Measurements from ENCODE around the gene DCAF6. TPM values are rescaled to one million over a fixed set of nuclear protein-coding genes. Genes with fewer than 3 reads are reported as not detected.

The DCAF6 gene
- total and polyA plus RNA-seq, 3 donors from 2014 or later: 160 to 199 (median 173) TPM

DNA sequence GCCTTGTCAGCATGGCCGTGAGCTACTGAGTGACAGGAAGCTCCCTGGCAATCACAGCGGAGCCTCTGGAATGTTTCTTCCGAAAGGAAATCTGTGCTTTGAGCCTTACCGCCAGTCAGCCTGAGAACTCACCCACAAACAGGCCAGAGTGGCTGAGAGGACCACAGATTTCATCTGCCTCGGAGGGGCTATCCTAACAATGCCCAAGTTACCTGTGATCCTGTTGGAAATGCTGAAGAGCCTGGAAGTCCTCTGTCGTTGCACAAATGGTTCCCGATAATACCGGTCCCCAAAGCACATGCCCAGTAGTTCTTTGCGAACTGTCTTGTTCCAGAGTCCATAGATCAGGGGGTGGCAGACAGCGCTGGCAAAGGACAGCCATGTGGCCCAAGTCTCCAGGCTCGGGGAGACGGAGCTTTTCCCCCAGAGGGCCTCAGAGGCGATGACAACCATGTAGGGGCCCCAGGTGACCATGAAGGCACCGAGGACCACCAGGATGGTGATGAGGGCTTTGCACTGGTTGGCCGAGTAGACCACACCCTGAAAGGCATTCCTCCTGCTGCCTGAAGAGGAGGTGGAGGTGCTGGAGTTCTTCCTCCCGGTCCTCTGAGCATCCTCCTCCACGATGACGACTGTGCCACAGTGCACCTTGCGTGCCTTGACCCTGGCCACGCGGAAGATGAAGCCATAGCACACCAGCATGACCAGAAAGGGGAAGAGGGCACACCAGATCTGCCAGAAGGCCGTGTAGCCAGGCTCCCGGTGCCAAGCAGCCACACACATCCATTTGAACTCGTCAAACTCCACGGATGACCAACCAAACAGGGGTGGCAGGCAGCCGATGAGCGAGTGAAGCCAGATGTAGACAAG, 160.0 kb downstream of the DCAF6 start:
- DNase-seq: no peak
- Histone ChIP-seq H3K27me3 (no peaks in the 10 kb centered on the region), H3K27ac (no peak overlapping the region), H3K4me3 (no peak overlapping the region), H3K36me3 (ENCODE audit: low read depth, missing control alignments) (no peaks in the 10 kb centered on the region), H3K9me3 (no peaks in the 10 kb centered on the region), H3K4me1 (peaks cover 27% of the 10 kb centered on the region)
- intact Hi-C loops (cut with DNase I; ENCODE audit: low total_unique reads): no loop called here
- 92 to 95% methylated on average over 22 to 27 of the region's 27 CpGs for WGBS, 2 donors
- TF ChIP-seq, protein P1, sequence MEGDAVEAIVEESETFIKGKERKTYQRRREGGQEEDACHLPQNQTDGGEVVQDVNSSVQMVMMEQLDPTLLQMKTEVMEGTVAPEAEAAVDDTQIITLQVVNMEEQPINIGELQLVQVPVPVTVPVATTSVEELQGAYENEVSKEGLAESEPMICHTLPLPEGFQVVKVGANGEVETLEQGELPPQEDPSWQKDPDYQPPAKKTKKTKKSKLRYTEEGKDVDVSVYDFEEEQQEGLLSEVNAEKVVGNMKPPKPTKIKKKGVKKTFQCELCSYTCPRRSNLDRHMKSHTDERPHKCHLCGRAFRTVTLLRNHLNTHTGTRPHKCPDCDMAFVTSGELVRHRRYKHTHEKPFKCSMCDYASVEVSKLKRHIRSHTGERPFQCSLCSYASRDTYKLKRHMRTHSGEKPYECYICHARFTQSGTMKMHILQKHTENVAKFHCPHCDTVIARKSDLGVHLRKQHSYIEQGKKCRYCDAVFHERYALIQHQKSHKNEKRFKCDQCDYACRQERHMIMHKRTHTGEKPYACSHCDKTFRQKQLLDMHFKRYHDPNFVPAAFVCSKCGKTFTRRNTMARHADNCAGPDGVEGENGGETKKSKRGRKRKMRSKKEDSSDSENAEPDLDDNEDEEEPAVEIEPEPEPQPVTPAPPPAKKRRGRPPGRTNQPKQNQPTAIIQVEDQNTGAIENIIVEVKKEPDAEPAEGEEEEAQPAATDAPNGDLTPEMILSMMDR (IDR thresholded peaks at IDR 0.05): no peak
- TF ChIP-seq POLR2A (IDR thresholded peaks at IDR 0.05): no peak

DNA sequence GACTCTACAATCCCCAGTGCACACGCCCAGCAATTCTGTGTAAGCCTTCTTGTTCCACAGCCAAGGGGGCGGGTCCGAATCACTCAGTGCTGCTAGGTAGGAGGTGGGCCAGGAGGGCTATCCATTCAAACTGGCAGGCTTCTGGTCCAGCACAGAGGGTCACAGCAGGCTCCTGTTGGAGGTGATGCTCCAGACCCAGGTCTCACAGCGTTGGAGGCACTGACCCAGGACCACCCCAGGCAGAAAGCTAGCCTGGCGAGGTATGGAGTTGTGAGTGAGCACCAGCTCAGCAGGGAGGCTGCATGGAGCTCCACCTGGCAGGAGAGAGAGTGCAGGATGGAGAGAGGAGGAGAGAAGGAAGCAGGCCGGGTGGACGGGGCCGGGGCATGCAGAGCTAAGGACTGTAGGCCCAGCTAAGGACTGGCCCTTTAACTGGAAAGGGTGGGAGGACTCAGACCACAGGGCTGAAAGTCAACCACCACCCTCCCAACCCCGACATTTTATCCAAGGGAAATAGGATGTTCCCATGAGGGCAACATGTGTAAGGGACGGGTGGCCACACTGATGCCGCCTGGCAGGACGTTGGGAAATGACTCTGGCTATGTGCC, 161.5 kb downstream of the DCAF6 start:
- Histone ChIP-seq H3K27me3 (no peaks in the 10 kb centered on the region), H3K4me1 (peaks cover 14% of the 10 kb centered on the region), H3K9me3 (no peaks in the 10 kb centered on the region), H3K4me3 (no peak overlapping the region), H3K27ac (no peak overlapping the region), H3K36me3 (ENCODE audit: low read depth, missing control alignments) (no peaks in the 10 kb centered on the region)
- 89% methylated on average over 12 of the region's 12 CpGs for WGBS, 2 donors
- no peak for DNase-seq
- no peak for TF ChIP-seq POLR2A (IDR thresholded peaks at IDR 0.05)
- TF ChIP-seq, protein P1 (IDR thresholded peaks at IDR 0.05): no peak
- intact Hi-C loops (cut with DNase I; ENCODE audit: low total_unique reads): no loop called here

DNA sequence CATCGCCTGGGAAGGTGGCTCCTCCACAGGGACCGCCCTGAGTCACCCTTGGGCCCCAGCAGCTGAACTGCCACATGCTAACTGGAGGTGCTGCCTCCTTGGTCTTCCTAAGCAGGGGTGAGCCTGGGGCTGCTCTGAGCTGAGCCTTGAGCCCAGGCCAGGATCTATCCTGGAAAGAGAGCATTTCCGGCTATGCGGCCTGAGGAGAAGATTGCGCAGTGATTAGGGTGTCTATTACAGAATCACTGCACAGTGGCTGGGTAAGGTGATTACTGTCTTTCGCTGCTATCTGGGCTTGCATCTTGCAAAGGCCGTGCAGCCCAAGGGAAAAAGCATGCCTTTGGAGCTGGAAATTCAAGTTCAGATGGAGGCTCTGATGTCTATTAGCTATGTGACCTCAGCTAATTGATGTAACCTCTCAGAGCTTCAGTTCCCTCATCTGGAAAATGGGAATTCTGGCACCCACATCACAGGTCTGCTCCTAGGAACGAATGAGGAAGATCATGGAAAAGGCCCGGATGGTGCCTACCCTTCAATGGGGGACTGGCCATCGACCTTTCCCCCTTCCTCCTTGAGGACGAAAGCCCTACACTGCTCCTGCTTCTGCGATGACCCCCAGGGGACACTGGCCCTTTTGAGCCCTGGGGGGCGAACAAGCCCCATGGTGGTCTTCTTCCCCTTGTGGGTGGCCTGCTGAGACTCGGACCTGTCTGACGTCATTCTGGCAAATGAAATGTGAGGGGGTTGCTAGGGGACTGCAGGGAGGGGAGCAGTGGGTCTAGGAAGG, 162.2 kb downstream of the DCAF6 start:
- Histone ChIP-seq H3K9me3 (no peaks in the 10 kb centered on the region), H3K27ac (peak overlapping the region in 1 of 2 donors; percentile 34), H3K36me3 (ENCODE audit: low read depth, missing control alignments) (no peaks in the 10 kb centered on the region), H3K27me3 (no peaks in the 10 kb centered on the region), H3K4me3 (no peak overlapping the region), H3K4me1 (peaks cover 8% of the 10 kb centered on the region)
- 87 to 93% methylated on average over 8 to 15 of the region's 15 CpGs for WGBS, 2 donors
- TF ChIP-seq, protein P1 (IDR thresholded peaks at IDR 0.05): no peak
- no peak for TF ChIP-seq POLR2A (IDR thresholded peaks at IDR 0.05)
- intact Hi-C loops (cut with DNase I; ENCODE audit: low total_unique reads): no loop called here
- DNase-seq: no peak

DNA sequence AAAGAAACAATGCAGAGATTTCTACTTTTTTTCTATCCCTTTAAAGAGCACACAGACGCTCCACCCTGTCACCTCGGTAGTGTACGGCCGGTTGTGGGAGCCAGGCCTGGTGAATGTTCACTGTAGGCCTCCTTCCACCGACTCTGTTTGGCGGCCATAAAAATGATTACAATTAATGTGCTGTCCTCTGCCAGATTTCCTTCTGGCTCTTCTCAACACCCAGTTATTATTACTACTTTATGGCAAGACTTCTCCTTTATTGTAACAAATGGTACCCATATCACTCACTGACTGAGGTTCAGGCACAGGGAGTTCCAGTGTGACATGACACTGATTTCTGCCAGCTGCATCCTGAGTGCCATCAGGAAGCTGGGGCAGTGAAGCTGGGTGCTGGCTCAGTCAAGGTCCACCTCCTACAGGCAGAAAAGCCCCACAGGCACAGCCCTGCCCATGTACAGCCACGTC, 162.9 kb downstream of the DCAF6 start:
- intact Hi-C loops (cut with DNase I; ENCODE audit: low total_unique reads): no loop called here
- H3K9me3 ChIP-seq: no peaks in the 10 kb centered on the region
- H3K4me1 ChIP-seq: peaks cover 8% of the 10 kb centered on the region
- peak; percentile 32 for DNase-seq
- no peaks in the 10 kb centered on the region for H3K27me3 ChIP-seq
- no peak overlapping the region for H3K4me3 ChIP-seq
- peak overlapping the region in 1 of 2 donors; percentile 34 for H3K27ac ChIP-seq
- H3K36me3 ChIP-seq (ENCODE audit: low read depth, missing control alignments): no peaks in the 10 kb centered on the region
- TF ChIP-seq POLR2A (IDR thresholded peaks at IDR 0.05): no peak
- TF ChIP-seq, protein P1 (IDR thresholded peaks at IDR 0.05): no peak
- WGBS, 2 donors: 46 to 51% methylated on average over 7 of the region's 7 CpGs
